Activated CD8-positive, alpha-beta T cell treated with anti-CD3 and anti-CD28 coated beads for 36 hours (primary cell): ENCODE results near the gene PKNOX2. TPM values are rescaled to one million over a fixed set of nuclear protein-coding genes. Genes with fewer than 3 reads are reported as not detected.

ENCODE experiments used
- ATAC-seq: fragments of 200-7000 bp; cut with Tn5 transposase; one replicate; pipeline ENCODE4 v1.10.0; 2021; ENCODE audit warnings: mild to moderate bottlenecking, moderate library complexity
- CTCF ChIA-PET: fragments of 350-600 bp; sonication (Branson Sonifier 250); formaldehyde crosslinking; loops from one replicate; lab custom pipeline; 2021; ENCODE audit warnings: antibody characterized with exemption; lab: Charles Lee
- POLR2A ChIA-PET: fragments of 350-600 bp; sonication (Branson Sonifier 250); formaldehyde crosslinking; loops from one replicate; lab custom pipeline; 2021; ENCODE audit warnings: antibody characterized with exemption; lab: Charles Lee
- DNase-seq: peaks from one replicate; pipeline ENCODE4 v3.0.0-alpha.2; 2020
- H3K27ac Mint-ChIP-seq: one replicate; pipeline ENCODE4 v1.8.0; 2021; ENCODE audit warnings: mild to moderate bottlenecking, mixed read lengths
- H3K27me3 Mint-ChIP-seq: one replicate; pipeline ENCODE4 v1.8.0; 2021; ENCODE audit warnings: mixed read lengths
- H3K36me3 Mint-ChIP-seq: one replicate; pipeline ENCODE4 v1.8.0; 2021; ENCODE audit warnings: low read depth, mixed read lengths
- H3K4me1 Mint-ChIP-seq: one replicate; pipeline ENCODE4 v1.8.0; 2021; ENCODE audit warnings: low read depth, mixed read lengths
- H3K4me3 Mint-ChIP-seq: one replicate; pipeline ENCODE4 v1.8.0; 2021; ENCODE audit warnings: mild to moderate bottlenecking, moderate library complexity, mixed read lengths
- H3K9me3 Mint-ChIP-seq: one replicate; pipeline ENCODE4 v1.8.0; 2021; ENCODE audit warnings: mixed read lengths
- intact Hi-C: fragments of 100-400 bp; cut with micrococcal nuclease; formaldehyde crosslinking; loops from one replicate; pipeline ENCODE4 v1.10.0; 2022
- total RNA-seq, 2 experiments: library from RNA; stranded (reverse); gene quantifications; one replicate each; pipeline ENCODE4 v1.2.3, GENCODE V29; 2021
- TF ChIP-seq, protein P1 (sequence below): fragments of 200-600 bp; IDR thresholded peaks from one replicate; pipeline ENCODE4 v1.8.0; 2022; ENCODE audit warnings: antibody characterized with exemption, mild to moderate bottlenecking

Gene PKNOX2
- total RNA-seq, 2 experiments from 2014 or later, result not detected

GRCh38 chr11:125271483-125272091, 107.0 kb downstream of the PKNOX2 start:
- Mint-ChIP-seq H3K27me3 (peaks cover 9% of the 10 kb centered on the region), H3K36me3 (no peaks in the 10 kb centered on the region), H3K9me3 (no peaks in the 10 kb centered on the region), H3K4me3 (no peak overlapping the region), H3K4me1 (no peaks in the 10 kb centered on the region), H3K27ac (no peak overlapping the region)
- ATAC-seq (no peak), DNase-seq (no peak)
- CTCF ChIA-PET, result no interaction called here
- intact Hi-C loops, result no loop called here
- TF ChIP-seq, protein P1, sequence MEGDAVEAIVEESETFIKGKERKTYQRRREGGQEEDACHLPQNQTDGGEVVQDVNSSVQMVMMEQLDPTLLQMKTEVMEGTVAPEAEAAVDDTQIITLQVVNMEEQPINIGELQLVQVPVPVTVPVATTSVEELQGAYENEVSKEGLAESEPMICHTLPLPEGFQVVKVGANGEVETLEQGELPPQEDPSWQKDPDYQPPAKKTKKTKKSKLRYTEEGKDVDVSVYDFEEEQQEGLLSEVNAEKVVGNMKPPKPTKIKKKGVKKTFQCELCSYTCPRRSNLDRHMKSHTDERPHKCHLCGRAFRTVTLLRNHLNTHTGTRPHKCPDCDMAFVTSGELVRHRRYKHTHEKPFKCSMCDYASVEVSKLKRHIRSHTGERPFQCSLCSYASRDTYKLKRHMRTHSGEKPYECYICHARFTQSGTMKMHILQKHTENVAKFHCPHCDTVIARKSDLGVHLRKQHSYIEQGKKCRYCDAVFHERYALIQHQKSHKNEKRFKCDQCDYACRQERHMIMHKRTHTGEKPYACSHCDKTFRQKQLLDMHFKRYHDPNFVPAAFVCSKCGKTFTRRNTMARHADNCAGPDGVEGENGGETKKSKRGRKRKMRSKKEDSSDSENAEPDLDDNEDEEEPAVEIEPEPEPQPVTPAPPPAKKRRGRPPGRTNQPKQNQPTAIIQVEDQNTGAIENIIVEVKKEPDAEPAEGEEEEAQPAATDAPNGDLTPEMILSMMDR, result no peak
- POLR2A ChIA-PET, result no interaction called here

DNA sequence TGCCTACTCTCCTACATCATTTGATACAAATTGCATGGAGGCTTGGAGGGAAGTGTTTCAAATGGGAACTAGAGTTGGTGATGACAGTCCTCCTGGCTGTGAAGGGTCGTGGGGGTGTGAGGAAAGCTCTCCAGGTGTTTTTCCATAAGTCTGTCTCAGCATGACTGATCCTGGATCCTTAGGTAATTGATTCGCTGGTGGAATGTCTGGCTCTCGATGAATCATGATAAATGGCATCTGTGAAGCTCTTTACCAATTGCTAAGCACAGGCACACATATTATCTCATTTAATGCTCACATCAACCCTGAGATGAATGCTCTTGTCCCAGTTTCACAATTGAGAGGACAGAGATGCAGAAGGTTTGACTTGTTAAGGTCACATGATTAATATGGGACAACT, 107.5 kb downstream of the PKNOX2 start:
- ChIA-PET POLR2A (no interaction called here), CTCF (interaction anchor here (0.7 kb wide), 1 partner anchor 133 kb away, joined by 3 read pairs; no protein-coding TSS in a partner anchor)
- ATAC-seq (no peak), DNase-seq (no peak)
- Mint-ChIP-seq H3K36me3 (no peaks in the 10 kb centered on the region), H3K27ac (no peak overlapping the region), H3K4me1 (no peaks in the 10 kb centered on the region), H3K27me3 (peaks cover 6% of the 10 kb centered on the region), H3K9me3 (no peaks in the 10 kb centered on the region), H3K4me3 (no peak overlapping the region)
- intact Hi-C loops, result no loop called here
- TF ChIP-seq, protein P1, result no peak

DNA sequence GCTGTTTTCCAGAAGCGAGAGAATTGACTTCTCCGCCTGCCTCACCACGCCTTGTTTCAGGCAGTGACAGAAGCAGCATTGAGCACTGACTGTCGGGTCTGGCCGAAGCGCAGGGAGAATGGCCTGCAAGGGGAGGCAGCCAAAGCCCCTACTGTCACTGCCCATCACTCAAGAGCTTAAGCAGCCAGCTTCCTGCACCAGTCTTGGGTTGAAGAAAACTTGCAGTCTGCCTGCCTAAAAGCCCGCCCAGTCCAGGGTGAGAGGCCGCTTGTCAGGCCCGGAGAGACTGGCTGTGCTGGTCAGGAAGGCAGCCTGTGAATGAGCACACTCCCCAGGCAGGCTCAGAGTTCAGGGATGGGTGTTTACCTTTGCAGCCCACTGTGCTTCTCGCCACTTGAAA, 108.3 kb downstream of the PKNOX2 start:
- Mint-ChIP-seq H3K36me3 (no peaks in the 10 kb centered on the region), H3K4me1 (no peaks in the 10 kb centered on the region), H3K9me3 (no peaks in the 10 kb centered on the region), H3K27ac (no peak overlapping the region), H3K27me3 (peaks cover 6% of the 10 kb centered on the region), H3K4me3 (no peak overlapping the region)
- TF ChIP-seq, protein P1, result no peak
- DNase-seq, result no peak
- POLR2A ChIA-PET, result no interaction called here
- intact Hi-C loops, result no loop called here
- ATAC-seq, result no peak
- CTCF ChIA-PET, result interaction anchor here (0.7 kb wide), 1 partner anchor 132 kb away, joined by 3 read pairs; no protein-coding TSS in a partner anchor

- ChIA-PET CTCF (no interaction called here), POLR2A (no interaction called here)
- Mint-ChIP-seq H3K4me3 (no peak overlapping the region), H3K4me1 (no peaks in the 10 kb centered on the region), H3K27ac (no peak overlapping the region), H3K9me3 (no peaks in the 10 kb centered on the region), H3K27me3 (peaks cover 6% of the 10 kb centered on the region), H3K36me3 (no peaks in the 10 kb centered on the region)
- TF ChIP-seq, protein P1, result no peak
- ATAC-seq (no peak), DNase-seq (no peak)
- intact Hi-C loops, result no loop called here
Measured at GRCh38 chr11:125273519-125274000, 109.0 kb downstream of the PKNOX2 start.

GRCh38 chr11:125274309-125274708, 109.8 kb downstream of the PKNOX2 start:
- ATAC-seq (no peak), DNase-seq (no peak)
- TF ChIP-seq, protein P1, result no peak
- Mint-ChIP-seq H3K27me3 (peaks cover 5% of the 10 kb centered on the region), H3K4me3 (no peak overlapping the region), H3K9me3 (no peaks in the 10 kb centered on the region), H3K36me3 (no peaks in the 10 kb centered on the region), H3K27ac (no peak overlapping the region), H3K4me1 (no peaks in the 10 kb centered on the region)
- intact Hi-C loops, result no loop called here
- POLR2A ChIA-PET, result no interaction called here
- CTCF ChIA-PET, result no interaction called here
